SH-SY5Y (cell line): ENCODE data around the gene DIAPH3.

Experiments
- GATA2 ChIP-seq: IDR thresholded peaks from 2 replicates; pipeline ENCODE4 v1.6.1; 2011; ENCODE audit warnings: mild to moderate bottlenecking, low read depth, low read length
- GATA3 ChIP-seq: IDR thresholded peaks from 2 replicates; pipeline ENCODE4 v1.6.1; 2011; ENCODE audit warnings: low read depth, mild to moderate bottlenecking, low read length, moderate library complexity

GRCh38 chr13:60062502-60062901 is 101.2 kb downstream of the DIAPH3 start:
- TF ChIP-seq GATA2: no peak
- no peak for TF ChIP-seq GATA3
